SIG-M5 treated with dmso at 0.1 percent for 504 hours (cell line): ENCODE results near the gene ZFAND2B.
A peak's percentile ranks its signal among the peaks of the same experiment; 100 is the strongest.

Experiments used
- DNase-seq: peaks from one replicate; lab custom pipeline; 2025; ENCODE audit not compliant: unreplicated experiment; lab: John Stamatoyannopoulos, UW

ZFAND2B gene

GRCh38 chr2:219206328-219207133, at the start of gene ZFAND2B:
Gene ZFAND2B (plus strand): TSS chr2:219206782. CDS start chr2:219206988, 206 bp downstream.
- peak; percentile 95 for DNase-seq

GRCh38 chr2:219157396-219157795, 49.2 kb upstream of the ZFAND2B start:
- DNase-seq: no peak

GRCh38 chr2:219158025-219158424, 48.6 kb upstream of the ZFAND2B start:
- DNase-seq: no peak

- no peak for DNase-seq
Observed at GRCh38 chr2:219158586-219158985, 48.0 kb upstream of the ZFAND2B start.

- DNase-seq: no peak
Observed at GRCh38 chr2:219159771-219160185, 46.8 kb upstream of the ZFAND2B start.

- DNase-seq: peak; percentile 84
Observed at GRCh38 chr2:219160186-219161017, 46.2 kb upstream of the ZFAND2B start, which contains the start of gene NHEJ1. Gene NHEJ1 (minus strand): TSS chr2:219160815. CDS start chr2:219158362, 2,453 bp downstream.

GRCh38 chr2:219161097-219161496, 45.5 kb upstream of the ZFAND2B start:
- DNase-seq: no peak

GRCh38 chr2:219163156-219163555, 43.4 kb upstream of the ZFAND2B start:
- DNase-seq: no peak

GRCh38 chr2:219165058-219165911, 41.3 kb upstream of the ZFAND2B start:
- no peak for DNase-seq

- no peak for DNase-seq
Observed at GRCh38 chr2:219167997-219168396, 38.6 kb upstream of the ZFAND2B start.

- DNase-seq: no peak
Observed at GRCh38 chr2:219168526-219168925, 38.1 kb upstream of the ZFAND2B start.

- DNase-seq: no peak
Observed at GRCh38 chr2:219168932-219169331, 37.6 kb upstream of the ZFAND2B start.

GRCh38 chr2:219169930-219170654, 36.5 kb upstream of the ZFAND2B start, which contains the start of gene SLC23A3:
Gene SLC23A3 (minus strand): TSS chr2:219170029. CDS start chr2:219169984, 45 bp downstream.
- DNase-seq: no peak

GRCh38 chr2:219171231-219171651, 35.3 kb upstream of the ZFAND2B start:
- DNase-seq: peak; percentile 48

- DNase-seq: no peak
Observed at GRCh38 chr2:219172231-219173154, 34.1 kb upstream of the ZFAND2B start.

- DNase-seq: no peak
Observed at GRCh38 chr2:219173176-219173575, 33.4 kb upstream of the ZFAND2B start.

GRCh38 chr2:219174146-219174545, 32.4 kb upstream of the ZFAND2B start:
- DNase-seq: no peak

GRCh38 chr2:219174801-219175200, 31.8 kb upstream of the ZFAND2B start:
- DNase-seq: no peak

GRCh38 chr2:219175486-219175885, 31.1 kb upstream of the ZFAND2B start:
- no peak for DNase-seq
